Right atrium auricular region (tissue), 2 donors: ENCODE measurements around the gene BEST1. TPM values are rescaled to one million over a fixed set of nuclear protein-coding genes. Genes with fewer than 3 reads are reported as not detected.

Experiments
- DNase-seq: peaks from one replicate; pipeline ENCODE4 v3.0.0-alpha.2; 2019; ENCODE audit warnings: low spot score
- H3K27ac ChIP-seq, 2 donors: fragments of 200-600 bp; sonication (generic); 1 replicate in 1 of 2; 2 replicates in 1 of 2; pipeline ENCODE4 v1.5.1; 2016 to 2019
- H3K27me3 ChIP-seq, 2 donors: fragments of 200-600 bp; sonication (generic); one replicate each; pipeline versions ENCODE4 v1.5.1 to v1.6.0; 2017 to 2019
- H3K36me3 ChIP-seq: fragments of 200-600 bp; sonication (generic); one replicate; pipeline ENCODE4 v1.5.1; 2016
- H3K4me1 ChIP-seq, 2 donors: fragments of 200-600 bp; sonication (generic); one replicate each; pipeline versions ENCODE4 v1.5.1 to v1.6.0; 2017 to 2019
- H3K4me3 ChIP-seq, 2 donors: fragments of 200-600 bp; sonication (generic); 1 replicate in 1 of 2; 2 replicates in 1 of 2; pipeline ENCODE4 v1.5.1; 2017 to 2019; ENCODE audit warnings: mild to moderate bottlenecking in 1 of 2, moderate library complexity in 1 of 2
- H3K9me3 ChIP-seq, 2 donors: fragments of 200-600 bp; sonication (generic); one replicate each; pipeline ENCODE4 v1.5.1; 2019
- total RNA-seq, 2 donors: library from RNA; depleted of rRNA; stranded (reverse); fragments of >200 nt; gene quantifications; one replicate each; pipeline ENCODE4 v1.1.0, GENCODE V29; 2016
- TF ChIP-seq, protein P1 (sequence below), 2 donors: fragments of 200-600 bp; sonication (generic); IDR thresholded peaks; one replicate each; pipeline ENCODE4 v1.5.1; 2019; ENCODE audit warnings: antibody characterized with exemption in 2 of 2

The BEST1 gene
- total RNA-seq, 2 donors from 2014 or later = 1.3 to 4.7 TPM

DNA sequence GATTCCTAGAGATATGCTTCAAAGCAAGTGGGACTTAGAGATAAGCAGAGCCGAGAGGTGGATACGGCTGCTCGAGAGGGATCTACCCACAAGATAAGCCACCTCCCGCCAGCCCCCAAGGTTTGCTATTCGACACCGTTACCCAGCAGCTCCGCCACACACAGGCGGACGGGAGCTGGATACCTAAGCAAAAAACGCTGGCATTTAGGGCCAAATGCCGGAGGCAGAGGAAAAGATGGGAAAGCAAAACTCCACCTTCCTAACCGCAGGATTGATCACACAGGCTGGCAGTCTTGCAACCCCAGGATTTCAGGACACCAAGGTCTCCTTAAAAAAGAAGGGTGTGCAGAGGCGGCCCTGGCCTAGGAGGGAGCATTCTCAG is 16.6 kb downstream of the BEST1 start:
- TF ChIP-seq, protein P1, sequence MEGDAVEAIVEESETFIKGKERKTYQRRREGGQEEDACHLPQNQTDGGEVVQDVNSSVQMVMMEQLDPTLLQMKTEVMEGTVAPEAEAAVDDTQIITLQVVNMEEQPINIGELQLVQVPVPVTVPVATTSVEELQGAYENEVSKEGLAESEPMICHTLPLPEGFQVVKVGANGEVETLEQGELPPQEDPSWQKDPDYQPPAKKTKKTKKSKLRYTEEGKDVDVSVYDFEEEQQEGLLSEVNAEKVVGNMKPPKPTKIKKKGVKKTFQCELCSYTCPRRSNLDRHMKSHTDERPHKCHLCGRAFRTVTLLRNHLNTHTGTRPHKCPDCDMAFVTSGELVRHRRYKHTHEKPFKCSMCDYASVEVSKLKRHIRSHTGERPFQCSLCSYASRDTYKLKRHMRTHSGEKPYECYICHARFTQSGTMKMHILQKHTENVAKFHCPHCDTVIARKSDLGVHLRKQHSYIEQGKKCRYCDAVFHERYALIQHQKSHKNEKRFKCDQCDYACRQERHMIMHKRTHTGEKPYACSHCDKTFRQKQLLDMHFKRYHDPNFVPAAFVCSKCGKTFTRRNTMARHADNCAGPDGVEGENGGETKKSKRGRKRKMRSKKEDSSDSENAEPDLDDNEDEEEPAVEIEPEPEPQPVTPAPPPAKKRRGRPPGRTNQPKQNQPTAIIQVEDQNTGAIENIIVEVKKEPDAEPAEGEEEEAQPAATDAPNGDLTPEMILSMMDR (IDR thresholded peaks at IDR 0.05) = no peak
- no peaks in the 10 kb centered on the region for H3K27me3 ChIP-seq
- peaks cover 45% of the 10 kb centered on the region for H3K36me3 ChIP-seq
- peaks cover 0 to 77% of the 10 kb centered on the region in 2 donors for H3K4me1 ChIP-seq
- DNase-seq = no peak
- H3K4me3 ChIP-seq = peak overlapping the region; percentile 92 to 95
- H3K27ac ChIP-seq = peak overlapping the region; percentile 99 to 100
- H3K9me3 ChIP-seq = no peaks in the 10 kb centered on the region

DNA sequence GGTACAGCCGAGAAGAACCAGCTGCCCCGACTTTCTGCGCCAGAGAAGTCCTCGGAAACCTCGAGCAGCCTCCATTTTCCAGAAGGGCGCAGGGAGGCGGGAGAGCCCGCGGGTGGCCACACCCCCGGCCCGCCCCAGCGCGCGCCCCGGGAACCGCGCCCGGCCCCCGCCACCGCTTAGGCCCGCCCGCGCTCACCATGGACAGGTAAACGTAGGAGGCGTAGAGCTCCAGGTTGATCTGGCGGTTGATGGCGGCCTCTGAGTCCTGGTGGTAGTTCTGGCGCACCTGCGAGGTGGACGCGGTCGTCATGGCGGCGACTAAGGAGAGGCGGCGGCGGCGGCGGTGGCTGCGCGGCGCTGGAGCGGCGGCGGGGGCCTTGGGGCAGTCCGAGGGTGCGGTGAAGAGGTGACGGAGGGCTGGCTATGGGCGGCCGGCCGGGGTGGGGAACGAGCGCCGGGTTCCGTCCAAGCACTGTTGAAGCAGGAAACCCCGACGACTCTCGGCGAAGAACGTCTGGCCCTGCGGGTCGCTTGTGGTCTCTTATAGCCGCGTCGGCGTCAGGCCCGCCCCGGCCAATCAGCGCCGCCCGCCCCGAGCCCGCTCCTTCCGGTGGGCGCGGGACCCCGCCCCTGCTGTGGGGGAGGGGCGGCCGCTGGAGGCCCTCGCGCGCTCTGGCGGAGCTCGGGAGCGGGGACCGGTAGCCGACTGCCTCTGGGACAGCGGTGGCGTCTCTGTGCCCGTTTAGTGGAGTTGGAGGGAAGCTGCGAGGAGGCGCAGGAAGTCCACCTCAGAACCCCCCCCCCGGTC is 17.2 kb downstream of the BEST1 start, which contains the start of gene FTH1:
Gene FTH1 (minus strand): TSS at position 519 of the 808 bp plus-strand sequence. CDS start 209 bp downstream, at position 310.
- Histone ChIP-seq H3K9me3 (no peaks in the 10 kb centered on the region), H3K27ac (peak within 1 kb of the TSS; percentile 99 to 100), H3K36me3 (peaks cover 45% of the 10 kb centered on the region), H3K27me3 (no peaks in the 10 kb centered on the region), H3K4me1 (peaks cover 0 to 77% of the 10 kb centered on the region in 2 donors), H3K4me3 (peak within 1 kb of the TSS; percentile 92 to 95)
- TF ChIP-seq, protein P1 (IDR thresholded peaks at IDR 0.05) = no peak
- peak; percentile 96 for DNase-seq

DNA sequence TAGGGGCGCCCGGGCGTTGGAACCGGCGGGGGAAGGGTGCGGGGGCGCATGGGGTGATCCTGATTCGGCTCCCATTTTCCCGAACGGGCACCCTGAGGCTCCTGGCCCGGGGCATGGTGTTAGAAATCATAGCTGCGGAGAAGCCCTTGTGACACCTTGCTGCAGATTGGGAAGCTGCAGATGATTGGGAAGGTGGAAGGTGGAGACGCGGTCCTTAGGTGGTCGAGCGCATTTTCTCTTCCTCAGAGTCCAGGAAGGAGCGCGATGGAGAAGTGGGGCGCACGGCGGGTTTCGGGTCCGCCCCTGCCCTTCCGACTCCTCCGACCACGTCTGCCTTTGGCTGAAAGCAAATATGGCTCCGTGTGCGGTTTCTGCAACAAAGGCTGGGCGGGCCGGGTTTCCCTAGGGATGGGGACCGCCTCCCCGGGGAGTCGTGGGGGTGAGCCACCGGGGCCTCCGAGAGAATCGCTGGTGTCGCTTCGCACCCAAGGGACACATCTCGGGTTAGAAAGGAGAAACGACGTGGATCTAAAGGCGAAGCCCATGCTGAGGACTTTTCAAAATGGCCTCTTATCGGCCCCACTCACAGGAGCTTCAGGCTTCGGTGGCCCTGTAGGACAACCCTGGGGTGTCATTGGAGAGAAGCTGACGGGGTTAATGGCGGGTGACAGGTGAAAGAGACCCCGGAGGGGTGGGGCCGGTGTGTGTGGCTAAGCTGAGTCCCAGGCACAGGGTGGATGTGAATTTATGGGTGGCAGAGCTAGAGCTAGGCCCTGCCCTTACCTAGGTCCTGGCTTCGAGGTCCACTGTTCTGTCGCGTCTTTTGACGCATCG is 18.0 kb downstream of the BEST1 start:
- peaks cover 0 to 77% of the 10 kb centered on the region in 2 donors for H3K4me1 ChIP-seq
- peak overlapping the region; percentile 99 to 100 for H3K27ac ChIP-seq
- H3K27me3 ChIP-seq = no peaks in the 10 kb centered on the region
- H3K9me3 ChIP-seq = no peaks in the 10 kb centered on the region
- H3K4me3 ChIP-seq = peak overlapping the region; percentile 92 to 95
- peaks cover 38% of the 10 kb centered on the region for H3K36me3 ChIP-seq
- TF ChIP-seq, protein P1 (IDR thresholded peaks at IDR 0.05) = no peak
- peak; percentile 63 for DNase-seq

DNA sequence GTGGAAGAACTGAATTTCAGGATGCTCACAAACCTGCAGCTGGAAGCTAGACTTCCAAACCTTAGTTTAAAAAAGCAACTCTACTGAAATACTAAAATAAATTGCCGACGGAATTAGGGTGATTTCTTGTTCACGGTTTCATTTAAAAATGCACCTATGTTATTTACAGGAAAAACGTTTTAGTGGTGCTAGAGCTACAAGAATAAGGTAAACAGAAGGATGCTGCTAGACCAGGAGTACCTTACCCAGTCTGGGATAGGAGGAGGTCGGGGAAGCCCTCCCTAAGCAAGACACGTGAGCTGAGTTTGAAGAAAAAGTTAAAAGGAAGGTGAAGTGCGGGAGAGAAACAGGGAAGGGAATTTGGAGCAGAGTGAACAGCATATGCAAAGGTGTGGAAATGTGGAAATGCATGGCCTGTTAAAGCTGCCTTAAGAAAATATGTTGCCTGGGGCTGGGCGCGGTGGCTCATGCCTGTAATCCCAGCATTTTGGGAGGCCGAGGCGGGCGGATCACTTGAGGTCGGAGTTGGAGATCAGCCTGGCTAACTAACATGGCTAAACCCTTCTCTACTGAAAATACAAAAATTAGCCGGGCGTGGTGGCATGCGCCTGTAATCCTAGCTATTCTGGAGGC is 18.7 kb downstream of the BEST1 start:
- Histone ChIP-seq H3K27me3 (no peaks in the 10 kb centered on the region), H3K4me3 (peak overlapping the region in 1 of 2 donors; percentile 92), H3K27ac (peak overlapping the region; percentile 99 to 100), H3K36me3 (peaks cover 30% of the 10 kb centered on the region), H3K4me1 (peaks cover 0 to 77% of the 10 kb centered on the region in 2 donors), H3K9me3 (no peaks in the 10 kb centered on the region)
- no peak for DNase-seq
- TF ChIP-seq, protein P1 (IDR thresholded peaks at IDR 0.05) = no peak

DNA sequence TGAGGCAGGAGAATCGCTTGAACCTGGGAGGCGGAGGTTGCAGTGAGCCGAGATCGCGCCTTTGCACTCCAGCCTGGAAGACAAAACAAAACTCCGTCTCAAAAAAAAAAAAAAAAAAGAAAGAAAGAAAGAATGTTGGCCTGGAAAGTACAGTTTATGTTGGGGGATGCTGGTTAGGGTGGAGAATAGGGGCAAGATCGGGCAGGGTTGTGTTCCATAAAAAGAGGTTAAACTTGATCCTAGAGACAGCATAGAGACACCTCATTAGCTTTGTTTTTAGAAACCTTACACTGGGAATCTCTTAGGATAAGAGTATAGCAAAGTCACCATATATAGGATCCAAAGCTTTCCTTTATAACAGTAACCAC is 19.2 kb downstream of the BEST1 start:
- H3K27ac ChIP-seq = peak overlapping the region; percentile 99 to 100
- TF ChIP-seq, protein P1 (IDR thresholded peaks at IDR 0.05) = no peak
- DNase-seq = no peak
- no peaks in the 10 kb centered on the region for H3K9me3 ChIP-seq
- peaks cover 0 to 76% of the 10 kb centered on the region in 2 donors for H3K4me1 ChIP-seq
- H3K4me3 ChIP-seq = no peak overlapping the region
- no peaks in the 10 kb centered on the region for H3K27me3 ChIP-seq
- peaks cover 25% of the 10 kb centered on the region for H3K36me3 ChIP-seq
